Activated T-cell treated with anti-CD3 and anti-CD28 coated beads for 48 hours (primary cell): ENCODE data around the gene CYP2D6.

Source experiments
- DNase-seq: peaks from one replicate; pipeline ENCODE4 v3.0.0-alpha.2; 2020; ENCODE audit warnings: low read depth

CYP2D6 gene

GRCh38 chr22:42084874-42085273 is 45.7 kb downstream of the CYP2D6 start:
- no peak for DNase-seq

GRCh38 chr22:42083119-42083518 is 47.5 kb downstream of the CYP2D6 start:
- no peak for DNase-seq

- DNase-seq = no peak
Observed at GRCh38 chr22:42080287-42080686, 50.3 kb downstream of the CYP2D6 start.

DNA sequence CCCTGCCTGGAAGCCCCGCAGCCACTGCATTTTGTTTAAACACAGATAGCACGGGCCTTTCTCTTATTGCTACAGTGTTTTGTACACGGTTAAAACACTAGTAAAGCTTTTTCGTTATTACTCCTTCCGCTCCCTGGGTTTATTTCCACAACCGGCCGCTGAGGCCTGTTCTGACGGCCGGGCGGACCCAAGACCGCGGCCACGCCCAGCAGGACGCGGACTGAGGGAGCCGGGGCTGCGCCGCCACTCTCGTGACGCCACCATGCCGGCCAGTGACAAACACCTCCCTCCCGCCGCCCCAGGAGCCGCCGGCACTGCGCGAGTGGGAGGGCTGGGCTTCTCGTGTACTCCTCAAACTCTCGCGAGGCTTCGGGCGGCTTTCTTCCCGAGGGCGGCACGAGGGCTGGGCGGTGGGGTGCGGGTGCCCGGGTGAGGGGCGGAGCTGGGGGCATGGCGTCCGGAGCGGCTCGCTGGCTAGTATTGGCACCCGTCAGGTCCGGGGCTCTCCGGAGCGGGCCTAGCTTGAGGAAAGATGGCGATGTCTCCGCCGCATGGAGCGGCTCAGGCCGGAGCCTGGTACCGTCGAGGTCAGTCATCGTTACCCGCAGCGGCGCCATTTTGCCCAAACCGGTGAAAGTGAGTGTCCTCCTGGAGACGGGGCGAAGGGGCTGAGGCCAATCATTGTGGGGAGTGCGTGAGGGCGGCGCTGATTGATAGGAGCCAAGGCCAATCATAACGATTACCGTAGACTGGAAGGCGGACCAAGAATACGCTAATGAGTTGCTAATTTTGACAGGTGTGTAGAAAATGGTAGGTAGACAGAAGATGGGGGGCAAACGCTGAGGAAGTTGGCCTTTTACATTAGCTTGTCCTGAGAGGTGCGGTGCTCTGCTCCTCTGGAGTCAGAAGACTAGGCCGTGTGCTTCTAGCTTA is 51.0 kb downstream of the CYP2D6 start, which contains the start of gene SMDT1:
Gene SMDT1, plus strand, starts transcription at position 382 of the 933 bp plus-strand sequence. Its CDS starts 69 bp downstream, at position 451.
- DNase-seq = peak; percentile 97

DNA sequence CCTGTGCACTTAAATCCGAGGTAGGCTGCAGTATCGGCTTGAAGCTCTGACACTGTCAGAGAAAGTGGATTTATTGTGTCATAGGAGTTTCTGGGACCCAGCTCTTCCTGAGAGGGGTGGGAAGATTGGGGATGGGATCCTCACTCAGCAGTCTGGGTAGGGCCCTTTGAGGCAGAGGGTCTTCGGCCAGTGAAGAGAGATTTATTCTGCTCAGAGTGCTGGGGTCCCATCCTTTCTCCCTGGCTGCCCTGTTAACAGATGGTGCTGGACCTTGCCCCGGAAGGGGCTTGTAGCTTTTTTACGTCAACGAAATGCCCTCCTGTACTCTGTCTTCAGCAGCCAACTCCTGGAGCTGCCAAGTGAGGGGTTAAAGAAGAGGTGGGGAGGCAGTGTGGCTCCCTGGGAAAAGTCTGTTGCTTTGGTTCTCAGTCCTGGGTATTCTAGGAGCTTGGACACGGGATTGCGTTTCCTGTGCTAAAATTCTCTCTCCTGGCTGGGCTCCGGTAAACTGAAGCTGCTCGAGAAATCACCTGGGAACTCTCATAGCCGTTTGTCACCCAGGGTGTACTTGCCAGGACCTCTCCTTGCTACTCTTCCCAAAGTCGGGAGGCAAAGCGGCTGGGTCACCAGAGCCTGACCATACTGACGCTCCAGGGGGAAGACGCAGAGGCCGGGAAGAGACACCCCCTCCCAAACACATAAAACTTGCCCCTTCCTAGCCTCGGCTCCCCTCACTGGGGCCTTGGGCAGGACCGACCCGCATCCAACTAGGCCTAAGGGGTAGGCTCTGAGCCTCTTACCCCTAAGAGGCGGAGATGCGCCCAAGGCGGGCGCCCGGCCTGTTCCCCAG is 51.9 kb downstream of the CYP2D6 start:
- DNase-seq = no peak

GRCh38 chr22:42077486-42078125 is 53.0 kb downstream of the CYP2D6 start:
- no peak for DNase-seq

GRCh38 chr22:42076764-42077485 is 53.7 kb downstream of the CYP2D6 start:
- DNase-seq = no peak
